Measurements from ENCODE around the gene RNF227.

DNA sequence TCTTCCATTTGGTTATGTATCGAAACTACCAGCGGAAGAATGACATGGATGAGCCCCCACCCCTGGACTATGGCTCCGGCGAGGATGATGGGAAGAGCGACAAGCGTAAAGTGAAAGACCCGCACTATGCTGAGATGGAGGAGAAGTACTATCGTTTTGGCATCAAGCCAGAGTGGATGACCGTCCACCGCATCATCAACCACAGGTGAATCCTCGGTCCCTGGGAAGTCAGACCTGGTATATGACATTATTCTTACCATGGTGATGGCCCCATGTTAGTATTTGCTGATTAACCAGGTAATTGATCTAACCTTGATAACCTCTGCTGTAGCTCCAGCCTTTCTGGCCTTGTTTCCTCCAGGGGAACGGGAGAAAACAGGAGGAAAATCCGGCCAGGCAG, 19.0 kb downstream of the RNF227 start:
- TF ChIP-seq CTCF (IDR thresholded peaks at IDR 0.05) = no peak
- no peak for TF ChIP-seq POLR2A (IDR thresholded peaks at IDR 0.05)

Data from transverse colon (tissue), 3 donors.